Hepatocyte (in vitro differentiated cells): ENCODE data around the gene CATSPERE. TPM values are rescaled to one million over a fixed set of nuclear protein-coding genes. Genes with fewer than 3 reads are reported as not detected.

Experiments
- DNase-seq: peaks from one replicate; pipeline ENCODE4 v3.0.0-alpha.2; 2016; ENCODE audit warnings: low spot score
- H2AFZ ChIP-seq: fragments of 200-600 bp; sonication (generic); 2 replicates; pipeline ENCODE4 v1.6.0; 2016; ENCODE audit warnings: antibody characterized with exemption, mild to moderate bottlenecking
- H3K27ac ChIP-seq: fragments of 200-600 bp; sonication (generic); 2 replicates; pipeline ENCODE4 v1.5.1; 2016; ENCODE audit warnings: mild to moderate bottlenecking
- H3K27me3 ChIP-seq: fragments of 200-600 bp; sonication (generic); 2 replicates; pipeline ENCODE4 v1.6.1; 2016
- H3K36me3 ChIP-seq: fragments of 200-600 bp; sonication (generic); replicated peaks from 2 replicates; pipeline ENCODE4 v1.5.1; 2016; ENCODE audit warnings: low read depth; ENCODE audit not compliant: insufficient read depth
- H3K4me1 ChIP-seq: fragments of 200-600 bp; sonication (generic); 2 replicates; pipeline ENCODE4 v1.5.1; 2016; ENCODE audit warnings: mild to moderate bottlenecking, moderate library complexity; ENCODE audit not compliant: insufficient read depth
- H3K4me2 ChIP-seq: fragments of 200-600 bp; sonication (generic); 2 replicates; pipeline ENCODE4 v1.6.0; 2016
- H3K4me3 ChIP-seq: fragments of 200-600 bp; sonication (generic); 2 replicates; pipeline ENCODE4 v1.5.1; 2016; ENCODE audit warnings: mild to moderate bottlenecking
- H3K79me2 ChIP-seq: fragments of 200-600 bp; sonication (generic); 2 replicates; pipeline ENCODE4 v1.6.0; 2017; ENCODE audit warnings: mild to moderate bottlenecking
- H3K9me2 ChIP-seq: fragments of 200-600 bp; sonication (generic); replicated peaks from 2 replicates; pipeline ENCODE4 v1.6.0; 2017; ENCODE audit warnings: mild to moderate bottlenecking; ENCODE audit not compliant: insufficient read depth
- H3K9me3 ChIP-seq: fragments of 200-600 bp; sonication (generic); 2 replicates; pipeline ENCODE4 v1.5.1; 2016; ENCODE audit warnings: low read depth, mild to moderate bottlenecking
- H4K20me1 ChIP-seq: fragments of 200-600 bp; sonication (generic); 2 replicates; pipeline ENCODE4 v1.6.0; 2016; ENCODE audit warnings: mild to moderate bottlenecking; ENCODE audit not compliant: insufficient read depth, poor library complexity, severe bottlenecking
- CTCF ChIP-seq: fragments of 200-600 bp; sonication (generic); IDR thresholded peaks from 2 replicates; pipeline ENCODE4 v1.5.1; 2016; ENCODE audit warnings: antibody characterized with exemption, mild to moderate bottlenecking; ENCODE audit not compliant: poor library complexity
- EZH2 ChIP-seq: fragments of 200-600 bp; sonication (generic); IDR thresholded peaks from 2 replicates; pipeline ENCODE4 v1.6.1; 2016; ENCODE audit warnings: antibody characterized with exemption, mild to moderate bottlenecking, borderline replicate concordance
- EZH2phosphoT487 ChIP-seq: fragments of 200-600 bp; sonication (generic); IDR thresholded peaks from one replicate; pipeline ENCODE4 v1.6.1; 2018; ENCODE audit warnings: antibody characterized with exemption, mild to moderate bottlenecking, low read depth, moderate library complexity; ENCODE audit not compliant: unreplicated experiment, severe bottlenecking
- WGBS: methylation state at CpG from one replicate; pipeline ENCODE4 v1.1.6; 2016; ENCODE audit warnings: low lambda C conversion rate; ENCODE audit errors: missing lambda C conversion rate; 5-methylcytosine and 5-hydroxymethylcytosine counted together
- polyA plus RNA-seq: library from polyadenylated mRNA; unstranded; fragments of >200 nt; fragmentation: Nextera tagmentation; extraction: Ambion mirVana; gene quantifications from 2 replicates; pipeline ENCODE4 v1.2.1, GENCODE V29; 2016
- total RNA-seq: library from RNA; depleted of rRNA; stranded (reverse); fragments of >200 nt; gene quantifications from 2 replicates; pipeline ENCODE4 v1.2.3, GENCODE V29; 2014

The CATSPERE gene
- total and polyA plus RNA-seq, 2 experiments from 2014 or later: 1.0 to 2.3 TPM

DNA sequence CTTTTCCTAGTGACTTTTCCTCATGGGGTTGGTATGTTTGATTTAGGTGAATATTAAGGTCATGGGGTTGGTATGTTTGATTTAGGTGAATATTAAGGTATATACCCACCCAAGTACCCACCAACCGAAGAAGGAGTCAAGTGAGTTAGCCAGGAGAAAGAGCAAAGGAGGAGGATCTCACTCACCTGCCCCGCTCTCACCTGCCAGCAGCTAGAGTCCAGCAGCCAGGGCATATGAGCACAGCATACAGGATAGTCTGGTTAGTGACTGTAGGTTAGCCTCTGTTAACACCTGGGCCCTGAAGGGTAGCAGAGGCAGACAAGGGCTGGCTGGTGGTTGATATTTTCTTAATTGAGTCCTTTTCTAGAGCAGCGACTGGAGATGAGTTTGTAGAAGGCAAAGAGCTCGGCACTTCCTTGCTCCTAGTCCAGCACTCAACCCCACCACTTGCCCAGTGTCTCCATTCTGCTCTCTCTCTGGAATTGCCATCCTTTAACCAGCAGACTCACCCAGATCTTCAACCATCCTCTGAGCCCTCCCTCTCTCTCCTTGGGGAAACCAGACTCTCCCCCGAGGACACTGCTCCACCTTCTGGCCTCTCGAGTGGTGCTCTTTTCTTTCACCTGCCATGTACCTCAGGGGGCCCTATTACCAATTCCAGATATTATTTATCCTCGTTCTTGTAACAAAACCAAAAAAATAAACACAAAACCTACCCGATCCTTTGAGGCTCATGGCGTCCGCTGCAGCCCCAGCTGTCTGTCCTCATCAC is 175.6 kb downstream of the CATSPERE start:
- WGBS: 83% methylated on average over 10 of the region's 10 CpGs
- no peaks in the 10 kb centered on the region for H3K9me2 ChIP-seq
- no peak for TF ChIP-seq EZH2
- no peak for TF ChIP-seq EZH2phosphoT487
- no peak for TF ChIP-seq CTCF

GRCh38 chr1:244639561-244639960 is 178.5 kb downstream of the CATSPERE start:
- DNase-seq: no peak
- Histone ChIP-seq H3K9me3 (no peaks in the 10 kb centered on the region), H4K20me1 (no peaks in the 10 kb centered on the region), H3K4me2 (no peak overlapping the region), H3K4me1 (no peaks in the 10 kb centered on the region), H3K79me2 (no peaks in the 10 kb centered on the region), H3K4me3 (no peak overlapping the region), H3K9me2 (no peaks in the 10 kb centered on the region), H3K27me3 (no peaks in the 10 kb centered on the region), H3K36me3 (no peaks in the 10 kb centered on the region), H2AFZ (no peak overlapping the region), H3K27ac (no peak overlapping the region)
- no peak for TF ChIP-seq EZH2
- TF ChIP-seq EZH2phosphoT487: no peak
- TF ChIP-seq CTCF: no peak

More for the DNA sequence above, 175.6 kb downstream of the CATSPERE start:
- H3K36me3 ChIP-seq: no peaks in the 10 kb centered on the region
- no peak for DNase-seq
- H3K27ac ChIP-seq: no peak overlapping the region
- no peak overlapping the region for H3K4me2 ChIP-seq
- H3K27me3 ChIP-seq: no peaks in the 10 kb centered on the region
- H3K4me1 ChIP-seq: no peaks in the 10 kb centered on the region
- no peak overlapping the region for H2AFZ ChIP-seq
- H4K20me1 ChIP-seq: no peaks in the 10 kb centered on the region
- no peaks in the 10 kb centered on the region for H3K79me2 ChIP-seq
- no peaks in the 10 kb centered on the region for H3K9me3 ChIP-seq
- H3K4me3 ChIP-seq: no peak overlapping the region

GRCh38 chr1:244640917-244641316 is 179.8 kb downstream of the CATSPERE start:
- Histone ChIP-seq H3K36me3 (no peaks in the 10 kb centered on the region), H3K4me1 (no peaks in the 10 kb centered on the region), H3K9me2 (no peaks in the 10 kb centered on the region), H3K27me3 (no peaks in the 10 kb centered on the region), H3K4me2 (no peak overlapping the region), H3K27ac (no peak overlapping the region), H3K4me3 (no peak overlapping the region), H4K20me1 (no peaks in the 10 kb centered on the region), H3K9me3 (no peaks in the 10 kb centered on the region), H3K79me2 (no peaks in the 10 kb centered on the region), H2AFZ (no peak overlapping the region)
- WGBS: 94% methylated on average over 6 of the region's 6 CpGs
- no peak for DNase-seq
- TF ChIP-seq CTCF (no peak), EZH2 (no peak), EZH2phosphoT487 (no peak)
